Left kidney (tissue), 2 donors: ENCODE results near the gene SCLT1. TPM values are rescaled to one million over a fixed set of nuclear protein-coding genes. Genes with fewer than 3 reads are reported as not detected.

Experiments used
- DNase-seq: peaks from one replicate; pipeline ENCODE4 v3.0.0-alpha.2; 2013
- polyA plus RNA-seq: library from polyadenylated mRNA; unstranded; fragments of 120-200 nt; gene quantifications from one replicate; pipeline ENCODE4 v1.2.1, GENCODE V29; 2013; ENCODE audit not compliant: insufficient read length

Gene SCLT1
- polyA plus RNA-seq, 1 donor: 24.6 TPM

GRCh38 chr4:128958194-128958593, 135.1 kb downstream of the SCLT1 start:
- DNase-seq: no peak

- no peak for DNase-seq
Observed at GRCh38 chr4:128957459-128957858, 135.9 kb downstream of the SCLT1 start.

GRCh38 chr4:128955751-128956150, 137.6 kb downstream of the SCLT1 start:
- no peak for DNase-seq

- DNase-seq: no peak
Observed at GRCh38 chr4:128954941-128955340, 138.4 kb downstream of the SCLT1 start.

- no peak for DNase-seq
Observed at GRCh38 chr4:128951316-128951715, 142.0 kb downstream of the SCLT1 start.

GRCh38 chr4:128950796-128951195, 142.5 kb downstream of the SCLT1 start:
- no peak for DNase-seq

- DNase-seq: no peak
Observed at GRCh38 chr4:128946916-128947315, 146.4 kb downstream of the SCLT1 start.

- DNase-seq: no peak
Observed at GRCh38 chr4:128942607-128943006, 150.7 kb downstream of the SCLT1 start.

- DNase-seq: no peak
Observed at GRCh38 chr4:128940971-128941370, 152.4 kb downstream of the SCLT1 start.

- DNase-seq: no peak
Observed at GRCh38 chr4:128930051-128930450, 163.3 kb downstream of the SCLT1 start.

GRCh38 chr4:128924951-128925350, 168.4 kb downstream of the SCLT1 start:
- DNase-seq: no peak

- no peak for DNase-seq
Observed at GRCh38 chr4:128921954-128922353, 171.4 kb downstream of the SCLT1 start.

GRCh38 chr4:128917781-128918180, 175.6 kb downstream of the SCLT1 start:
- DNase-seq: no peak

- no peak for DNase-seq
Observed at GRCh38 chr4:128916832-128917231, 176.5 kb downstream of the SCLT1 start.

- no peak for DNase-seq
Observed at GRCh38 chr4:128915544-128915943, 177.8 kb downstream of the SCLT1 start.

GRCh38 chr4:128913228-128913627, 180.1 kb downstream of the SCLT1 start:
- no peak for DNase-seq

- DNase-seq: no peak
Observed at GRCh38 chr4:128908735-128909134, 184.6 kb downstream of the SCLT1 start.

- no peak for DNase-seq
Observed at GRCh38 chr4:128907981-128908380, 185.4 kb downstream of the SCLT1 start.

GRCh38 chr4:128906581-128906980, 186.8 kb downstream of the SCLT1 start:
- no peak for DNase-seq

GRCh38 chr4:128904821-128905220, 188.5 kb downstream of the SCLT1 start:
- no peak for DNase-seq

GRCh38 chr4:128880662-128881061, 212.7 kb downstream of the SCLT1 start:
- DNase-seq: no peak

- DNase-seq: no peak
Observed at GRCh38 chr4:128879971-128880370, 213.4 kb downstream of the SCLT1 start.

GRCh38 chr4:128879283-128879682, 214.1 kb downstream of the SCLT1 start:
- DNase-seq: no peak

GRCh38 chr4:128877934-128878333, 215.4 kb downstream of the SCLT1 start:
- no peak for DNase-seq

- DNase-seq: no peak
Observed at GRCh38 chr4:128876200-128876599, 217.1 kb downstream of the SCLT1 start.
